Neural cell (in vitro differentiated cells): Measurements from ENCODE around the gene NEK4.

Experiments
- CTCF ChIP-seq: fragments of 450-650 bp; IDR thresholded peaks from 2 replicates; pipeline ENCODE4 v1.5.1; 2014; ENCODE audit warnings: antibody characterized with exemption, mild to moderate bottlenecking, moderate library complexity; ENCODE audit not compliant: poor library complexity, severe bottlenecking
- EZH2 ChIP-seq: fragments of 200-600, 300-800 bp; shearing (Covaris generic), sonication (generic); IDR thresholded peaks from 2 replicates; pipeline ENCODE4 v1.6.1; 2014; ENCODE audit warnings: antibody characterized with exemption, low read length, borderline replicate concordance, mild to moderate bottlenecking; ENCODE audit not compliant: insufficient read depth, poor library complexity, severe bottlenecking

GRCh38 chr3:52811452-52812011 lies 40.8 kb upstream of the NEK4 start:
- TF ChIP-seq CTCF: no peak
- no peak for TF ChIP-seq EZH2
